Measurements from ENCODE around the gene FAM240A. TPM values are rescaled to one million over a fixed set of nuclear protein-coding genes. Genes with fewer than 3 reads are reported as not detected.
"Not testable (repeated sequence)": the region's sequence is repeated elsewhere in the genome, so short reads cannot be mapped to it uniquely, and the experiment has no call there.

Gene FAM240A
- total RNA-seq, 2 experiments from 2014 or later, result not detected

GRCh38 chr3:46584598-46585467 is 27.5 kb upstream of the FAM240A start:
- no peak for DNase-seq
- H3K4me1 ChIP-seq (ENCODE audit: insufficient read depth, low read length), result peaks cover 6% of the 10 kb centered on the region
- Mint-ChIP-seq H3K27ac (no peak overlapping the region), H3K4me3 (no peak overlapping the region), H3K27me3 (no peaks in the 10 kb centered on the region), H3K4me1 (ENCODE audit: low read depth) (peaks cover 13% of the 10 kb centered on the region), H3K36me3 (ENCODE audit: low read depth) (no peaks in the 10 kb centered on the region), H3K9me3 (no peaks in the 10 kb centered on the region)
- no peak for ATAC-seq (ENCODE audit: poor library complexity)
- H3K27ac ChIP-seq (ENCODE audit: low read depth in 1 of 2, low read length in 2 of 2), result no peak overlapping the region
- no peaks in the 10 kb centered on the region for H3K9me3 ChIP-seq (ENCODE audit: control insufficient read depth in 1 of 2, insufficient read depth in 1 of 2, low read length in 2 of 2)
- no peaks in the 10 kb centered on the region for H3K36me3 ChIP-seq (ENCODE audit: insufficient read depth, low read length)
- H3K27me3 ChIP-seq (ENCODE audit: control insufficient read depth in 1 of 2, insufficient read depth in 2 of 2, low read length in 2 of 2), result no peaks in the 10 kb centered on the region
- intact Hi-C loops (cut with DNase I, micrococcal nuclease), result no loop called here
- no peak for TF ChIP-seq CTCF (IDR thresholded peaks at IDR 0.05)
- POLR2A ChIA-PET, result no interaction called here
- CTCF ChIA-PET, result interaction anchor here (2.1 kb wide), 1 partner anchor 45 kb away, joined by 7 read pairs; no protein-coding TSS in a partner anchor
- no peak overlapping the region for H3K4me3 ChIP-seq (ENCODE audit: low read length)

GRCh38 chr3:46585799-46586693 is 26.3 kb upstream of the FAM240A start:
- intact Hi-C loops (cut with DNase I, micrococcal nuclease), result no loop called here
- no peak overlapping the region for H3K27ac Mint-ChIP-seq
- Histone ChIP-seq H3K4me3 (ENCODE audit: low read length) (no peak overlapping the region), H3K27me3 (ENCODE audit: control insufficient read depth in 1 of 2, insufficient read depth in 2 of 2, low read length in 2 of 2) (no peaks in the 10 kb centered on the region), H3K36me3 (ENCODE audit: insufficient read depth, low read length) (no peaks in the 10 kb centered on the region), H3K27ac (ENCODE audit: low read depth in 1 of 2, low read length in 2 of 2) (no peak overlapping the region), H3K9me3 (ENCODE audit: control insufficient read depth in 1 of 2, insufficient read depth in 1 of 2, low read length in 2 of 2) (no peaks in the 10 kb centered on the region), H3K4me1 (ENCODE audit: insufficient read depth, low read length) (peaks cover 6% of the 10 kb centered on the region)
- no peaks in the 10 kb centered on the region for H3K9me3 Mint-ChIP-seq
- DNase-seq (no peak), ATAC-seq (ENCODE audit: poor library complexity) (no peak)
- ChIA-PET CTCF (interaction anchor here (1.6 kb wide), 1 partner anchor 44 kb away, joined by 4 read pairs; no protein-coding TSS in a partner anchor), POLR2A (interaction anchor here (0.5 to 1.2 kb wide), 2 partner anchors 20 to 21 kb away, joined by 3 read pairs; no protein-coding TSS in a partner anchor)
- no peak for TF ChIP-seq CTCF (IDR thresholded peaks at IDR 0.05)
- H3K36me3 Mint-ChIP-seq (ENCODE audit: low read depth), result no peaks in the 10 kb centered on the region
- no peaks in the 10 kb centered on the region for H3K27me3 Mint-ChIP-seq
- no peak overlapping the region for H3K4me3 Mint-ChIP-seq
- H3K4me1 Mint-ChIP-seq (ENCODE audit: low read depth), result peaks cover 13% of the 10 kb centered on the region

GRCh38 chr3:46586738-46587246 is 25.5 kb upstream of the FAM240A start:
- no peaks in the 10 kb centered on the region for H3K9me3 ChIP-seq (ENCODE audit: control insufficient read depth in 1 of 2, insufficient read depth in 1 of 2, low read length in 2 of 2)
- no peak overlapping the region for H3K4me3 ChIP-seq (ENCODE audit: low read length)
- H3K27me3 Mint-ChIP-seq, result no peaks in the 10 kb centered on the region
- H3K4me1 Mint-ChIP-seq (ENCODE audit: low read depth), result peaks cover 13% of the 10 kb centered on the region
- H3K36me3 ChIP-seq (ENCODE audit: insufficient read depth, low read length), result no peaks in the 10 kb centered on the region
- no peak overlapping the region for H3K4me3 Mint-ChIP-seq
- no peaks in the 10 kb centered on the region for H3K36me3 Mint-ChIP-seq (ENCODE audit: low read depth)
- no peak overlapping the region for H3K27ac Mint-ChIP-seq
- ATAC-seq (ENCODE audit: poor library complexity), result no peak
- no peak for DNase-seq
- peaks cover 6% of the 10 kb centered on the region for H3K4me1 ChIP-seq (ENCODE audit: insufficient read depth, low read length)
- intact Hi-C loops (cut with DNase I, micrococcal nuclease), result no loop called here
- ChIA-PET POLR2A (interaction anchor here (1.2 kb wide), 1 partner anchor 21 kb away, joined by 3 read pairs; no protein-coding TSS in a partner anchor), CTCF (interaction anchor here (1.6 kb wide), 1 partner anchor 43 kb away, joined by 4 read pairs; no protein-coding TSS in a partner anchor)
- TF ChIP-seq CTCF (IDR thresholded peaks at IDR 0.05), result no peak
- H3K27ac ChIP-seq (ENCODE audit: low read depth in 1 of 2, low read length in 2 of 2), result no peak overlapping the region
- H3K9me3 Mint-ChIP-seq, result no peaks in the 10 kb centered on the region
- no peaks in the 10 kb centered on the region for H3K27me3 ChIP-seq (ENCODE audit: control insufficient read depth in 1 of 2, insufficient read depth in 2 of 2, low read length in 2 of 2)

- intact Hi-C loops (cut with DNase I, micrococcal nuclease); H3K9me3 Mint-ChIP-seq; H3K4me1 ChIP-seq (ENCODE audit: insufficient read depth, low read length); DNase-seq; H3K27me3 Mint-ChIP-seq; H3K4me3 ChIP-seq (ENCODE audit: low read length); H3K4me3 Mint-ChIP-seq; H3K36me3 Mint-ChIP-seq (ENCODE audit: low read depth); ATAC-seq (ENCODE audit: poor library complexity); H3K36me3 ChIP-seq (ENCODE audit: insufficient read depth, low read length); H3K9me3 ChIP-seq (ENCODE audit: control insufficient read depth in 1 of 2, insufficient read depth in 1 of 2, low read length in 2 of 2); H3K27ac Mint-ChIP-seq; H3K27ac ChIP-seq (ENCODE audit: low read depth in 1 of 2, low read length in 2 of 2); H3K27me3 ChIP-seq (ENCODE audit: control insufficient read depth in 1 of 2, insufficient read depth in 2 of 2, low read length in 2 of 2): not testable (repeated sequence)
- ChIA-PET POLR2A (interaction anchor here (1.2 kb wide), 1 partner anchor 22 kb away, joined by 3 read pairs; no protein-coding TSS in a partner anchor), CTCF (interaction anchor here (1.6 kb wide), 1 partner anchor 43 kb away, joined by 4 read pairs; no protein-coding TSS in a partner anchor)
- H3K4me1 Mint-ChIP-seq (ENCODE audit: low read depth), result peaks cover 13% of the 10 kb centered on the region
Measured at GRCh38 chr3:46587268-46587667, 25.1 kb upstream of the FAM240A start.
